HG03039 (cell line): ENCODE measurements around the gene DLG2.
"Not testable (repeated sequence)": the region's sequence is repeated elsewhere in the genome, so short reads cannot be mapped to it uniquely, and the experiment has no call there.

Source experiments
- ATAC-seq: cut with Tn5 transposase; IDR thresholded peaks from one replicate; pipeline ENCODE4 v1.9.1; 2021; ENCODE audit warnings: mild to moderate bottlenecking, moderate library complexity; ENCODE audit not compliant: unreplicated experiment

The DLG2 gene

GRCh38 chr11:83473743-83474142 is 2153.4 kb downstream of the DLG2 start:
- no peak for ATAC-seq

GRCh38 chr11:83472806-83473205 is 2154.3 kb downstream of the DLG2 start:
- ATAC-seq: no peak

GRCh38 chr11:83471831-83472727 is 2155.1 kb downstream of the DLG2 start:
- ATAC-seq: no peak

- no peak for ATAC-seq
These were observed 2159.3 kb downstream of the DLG2 start for GRCh38 chr11:83467837-83468236.

GRCh38 chr11:83464160-83464944 is 2162.8 kb downstream of the DLG2 start:
- ATAC-seq: no peak

- ATAC-seq: no peak
These were observed 2167.3 kb downstream of the DLG2 start for GRCh38 chr11:83459798-83460197.

GRCh38 chr11:83456566-83456965 is 2170.6 kb downstream of the DLG2 start:
- no peak for ATAC-seq

GRCh38 chr11:83456075-83456474 is 2171.1 kb downstream of the DLG2 start:
- no peak for ATAC-seq

GRCh38 chr11:83455356-83455755 is 2171.8 kb downstream of the DLG2 start:
- no peak for ATAC-seq

- ATAC-seq: no peak
These were observed 2172.5 kb downstream of the DLG2 start for GRCh38 chr11:83454674-83455073.

- ATAC-seq: no peak
These were observed 2177.7 kb downstream of the DLG2 start for GRCh38 chr11:83449338-83449913.

- no peak for ATAC-seq
These were observed 2178.5 kb downstream of the DLG2 start for GRCh38 chr11:83448686-83449085.

GRCh38 chr11:83443880-83444279 is 2183.3 kb downstream of the DLG2 start:
- ATAC-seq: not testable (repeated sequence)

GRCh38 chr11:83441601-83442000 is 2185.5 kb downstream of the DLG2 start:
- ATAC-seq: no peak

- ATAC-seq: no peak
These were observed 2186.0 kb downstream of the DLG2 start for GRCh38 chr11:83441171-83441570.

- ATAC-seq: no peak
These were observed 2188.7 kb downstream of the DLG2 start for GRCh38 chr11:83438438-83438837.

- no peak for ATAC-seq
These were observed 2189.2 kb downstream of the DLG2 start for GRCh38 chr11:83437939-83438338.

- no peak for ATAC-seq
These were observed 2190.3 kb downstream of the DLG2 start for GRCh38 chr11:83436855-83437254.

- not testable (repeated sequence) for ATAC-seq
These were observed 2192.3 kb downstream of the DLG2 start for GRCh38 chr11:83434812-83435211.

- no peak for ATAC-seq
These were observed 2199.2 kb downstream of the DLG2 start for GRCh38 chr11:83427943-83428342.

GRCh38 chr11:83427501-83427900 is 2199.6 kb downstream of the DLG2 start:
- ATAC-seq: no peak

- ATAC-seq: no peak
These were observed 2202.0 kb downstream of the DLG2 start for GRCh38 chr11:83425137-83425466.
